ENCODE measurements around the gene ITGBL1. TPM values are rescaled to one million over a fixed set of nuclear protein-coding genes. Genes with fewer than 3 reads are reported as not detected.

Gene ITGBL1
- total and polyA plus RNA-seq, 2 donors (not counting 3 experiments of a cell fraction or from before 2014, with no cell fraction given): 4.6 to 8.8 TPM

GRCh38 chr13:101746513-101746912 is 294.0 kb downstream of the ITGBL1 start:
- BruUV-seq (replicated peaks): no TSS peak
- no peaks in the 10 kb centered on the region for H3K9me1 ChIP-seq (replicated peaks; ENCODE audit: control insufficient read depth, extremely low read depth, insufficient read depth, low read length)
- no peak for FAIRE-seq
- no peaks in the 10 kb centered on the region for H4K20me1 ChIP-seq (replicated peaks; ENCODE audit: control insufficient read depth, extremely low read depth, insufficient read depth, low read length)
- CTCF ChIA-PET: interaction anchor here (1.0 kb wide), 2 partner anchors 11 to 601 kb away, joined by 3 to 5 read pairs; no protein-coding TSS in a partner anchor
- no peaks in the 10 kb centered on the region for H3K36me3 ChIP-seq (ENCODE audit: control insufficient read depth in 2 of 2, extremely low read depth in 1 of 2, insufficient read depth in 2 of 2, low read length in 2 of 2)
- peaks cover 5% of the 10 kb centered on the region for H3K4me1 ChIP-seq (ENCODE audit: control insufficient read depth, extremely low read depth, insufficient read depth, low read length)
- no peaks in the 10 kb centered on the region for H3K27me3 ChIP-seq (ENCODE audit: control insufficient read depth in 2 of 2, insufficient read depth in 2 of 2, low read length in 2 of 2)
- H3K9ac ChIP-seq (replicated peaks; ENCODE audit: extremely low read depth, insufficient read depth, low read length): no peak overlapping the region
- H3K79me2 ChIP-seq (ENCODE audit: control insufficient read depth, insufficient read depth, low read length): no peaks in the 10 kb centered on the region
- intact Hi-C loops (cut with micrococcal nuclease) (no loop called here), dilution Hi-C loops (cut with MboI; ENCODE audit: extremely low pct_ligation_motif_present, low sequenced_read_pairs) (no loop called here)
- DNase-seq (ENCODE audit: low read depth, low spot score): no peak
- no peak overlapping the region for H3K4me3 ChIP-seq (replicated peaks in 1 of 3; ENCODE audit: insufficient read depth in 1 of 3, low read depth in 1 of 3, low read length in 3 of 3)
- no peak overlapping the region for H3K27ac ChIP-seq (ENCODE audit: insufficient read depth, low read depth, low read length)
- H2AFZ ChIP-seq (ENCODE audit: low read depth, low read length): no peak overlapping the region
- TF ChIP-seq FOS (IDR thresholded peaks at IDR 0.05; ENCODE audit: borderline replicate concordance, insufficient read depth, low read length) (no peak), JUN (IDR thresholded peaks at IDR 0.05; ENCODE audit: borderline replicate concordance, insufficient read depth, insufficient read length, low read depth) (no peak), CTCF (IDR thresholded peaks at IDR 0.05; ENCODE audit: extremely low read depth in 1 of 2, insufficient read depth in 1 of 2, low read depth in 1 of 2, low read length in 2 of 2) (no peak), MAX (IDR thresholded peaks at IDR 0.05; ENCODE audit: insufficient read depth, insufficient read length) (no peak), EZH2 (IDR thresholded peaks at IDR 0.05; ENCODE audit: borderline replicate concordance, low read depth, low read length, severe bottlenecking) (no peak), MYC (IDR thresholded peaks at IDR 0.05; ENCODE audit: low read depth, low read length) (no peak), POLR2AphosphoS5 (IDR thresholded peaks at IDR 0.05; ENCODE audit: insufficient read depth, low read depth, low read length) (no peak), GATA2 (IDR thresholded peaks at IDR 0.05; ENCODE audit: insufficient read depth, insufficient read length, low read depth, low read length) (no peak), POLR2A (IDR thresholded peaks at IDR 0.05; ENCODE audit: low read depth, low read length) (no peak)
- no peak overlapping the region for H3K4me2 ChIP-seq (ENCODE audit: insufficient read depth, low read length)
- POLR2A ChIA-PET: no interaction called here
- H3K9me3 ChIP-seq (replicated peaks; ENCODE audit: control insufficient read depth, insufficient read depth, low read length): no peaks in the 10 kb centered on the region

Measured in endothelial cell of umbilical vein (primary cell).